Right kidney (tissue), 1 donor: ENCODE measurements around the gene FBLL1.
"Not testable (repeated sequence)": the region's sequence is repeated elsewhere in the genome, so short reads cannot be mapped to it uniquely, and the experiment has no call there.

Experiments used
- DNase-seq: peaks from one replicate; pipeline ENCODE4 v3.0.0-alpha.2; 2016

Gene FBLL1

GRCh38 chr5:168550656-168551055, 21.6 kb downstream of the FBLL1 start:
- DNase-seq: no peak

- no peak for DNase-seq
Measured at GRCh38 chr5:168552146-168552545, 23.0 kb downstream of the FBLL1 start.

GRCh38 chr5:168553377-168554130, 24.4 kb downstream of the FBLL1 start:
- DNase-seq: no peak

DNA sequence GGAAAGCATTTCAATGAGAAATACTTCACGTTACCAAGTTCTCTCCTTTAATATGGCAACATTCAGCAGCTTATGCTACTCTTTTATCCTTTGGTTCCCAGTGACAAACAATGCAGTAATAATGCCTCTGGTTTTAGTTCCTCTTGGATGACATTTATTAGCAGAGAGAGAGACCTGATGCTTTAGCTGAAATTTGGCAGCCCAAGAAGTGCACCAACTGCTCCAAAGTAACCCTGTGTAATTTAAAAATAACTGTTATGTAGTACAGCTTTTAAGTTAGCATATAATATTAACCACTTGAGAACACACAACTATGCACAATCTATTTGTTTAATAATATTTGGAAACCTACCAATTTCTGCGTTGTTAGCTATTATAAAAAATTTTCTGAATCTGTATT, 28.3 kb downstream of the FBLL1 start:
- no peak for DNase-seq

- DNase-seq: no peak
Measured at GRCh38 chr5:168562279-168562678, 33.2 kb downstream of the FBLL1 start.

DNA sequence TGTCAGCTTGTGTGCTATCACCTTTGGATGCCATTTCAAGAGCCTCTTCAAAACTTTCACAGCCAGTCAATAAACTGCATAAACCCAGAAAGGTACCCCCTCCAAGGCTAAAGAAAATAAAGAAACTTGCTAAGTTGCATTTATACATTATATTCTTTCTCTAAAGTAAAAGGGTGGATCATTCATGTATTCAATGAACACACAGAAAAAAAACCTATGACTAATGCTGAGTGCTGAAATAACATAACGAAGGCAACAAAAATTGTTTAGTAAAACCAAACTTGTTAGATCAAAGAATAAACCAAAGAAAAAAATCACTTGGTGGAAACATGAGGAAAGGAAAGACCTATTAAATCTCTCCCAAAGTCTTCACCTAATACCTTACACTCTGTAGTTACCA, 34.9 kb downstream of the FBLL1 start:
- no peak for DNase-seq

GRCh38 chr5:168568738-168569137, 39.6 kb downstream of the FBLL1 start:
- DNase-seq: no peak

GRCh38 chr5:168570490-168571328, 41.6 kb downstream of the FBLL1 start:
- DNase-seq: no peak

DNA sequence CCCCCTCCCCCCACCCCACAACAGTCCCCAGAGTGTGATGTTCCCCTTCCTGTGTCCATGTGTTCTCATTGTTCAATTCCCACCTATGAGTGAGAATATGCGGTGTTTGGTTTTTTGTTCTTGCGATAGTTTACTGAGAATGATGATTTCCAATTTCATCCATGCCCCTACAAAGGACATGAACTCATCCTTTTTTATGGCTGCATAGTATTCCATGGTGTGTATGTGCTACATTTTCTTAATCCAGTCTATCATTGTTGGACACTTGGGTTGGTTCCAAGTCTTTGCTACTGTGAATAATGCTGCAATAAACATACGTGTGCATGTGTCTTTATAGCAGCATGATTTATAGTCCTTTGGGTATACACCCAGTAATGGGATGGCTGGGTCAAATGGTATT, 44.6 kb downstream of the FBLL1 start:
- DNase-seq: not testable (repeated sequence)

DNA sequence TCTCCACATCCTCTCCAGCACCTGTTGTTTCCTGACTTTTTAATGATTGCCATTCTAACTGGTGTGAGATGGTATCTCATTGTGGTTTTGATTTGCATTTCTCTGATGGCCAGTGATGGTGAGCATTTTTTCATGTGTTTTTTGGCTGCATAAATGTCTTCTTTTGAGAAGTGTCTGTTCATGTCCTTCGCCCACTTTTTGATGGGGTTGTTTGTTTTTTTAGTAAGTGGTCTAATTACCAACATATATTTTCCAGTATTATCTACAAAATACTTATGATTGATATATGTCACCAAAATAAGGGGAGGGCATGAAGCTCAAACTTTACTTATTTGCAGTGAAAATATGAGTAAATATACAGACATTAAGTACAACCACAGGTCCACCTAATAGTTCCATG, 45.1 kb downstream of the FBLL1 start:
- not testable (repeated sequence) for DNase-seq

- no peak for DNase-seq
Measured at GRCh38 chr5:168575391-168576372, 46.6 kb downstream of the FBLL1 start.

DNA sequence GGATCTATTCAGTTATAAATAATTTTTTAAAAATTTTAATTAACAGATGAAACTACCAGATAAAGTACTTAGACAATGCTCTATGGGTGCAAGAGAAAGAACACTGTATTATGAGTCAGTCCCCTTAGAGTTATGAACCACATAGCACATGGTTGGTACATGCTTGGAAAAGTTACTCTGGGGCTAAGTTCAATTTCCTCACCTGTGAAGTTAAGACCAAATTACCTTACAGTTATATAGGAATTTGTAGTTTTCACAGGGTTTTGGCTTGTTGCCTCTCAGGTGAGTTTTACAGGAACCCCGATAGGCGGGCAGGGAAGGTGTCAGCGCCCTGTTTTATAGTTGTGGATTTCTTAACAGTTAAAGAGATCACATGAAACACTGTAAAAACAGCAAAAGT, 48.9 kb downstream of the FBLL1 start:
- DNase-seq: no peak

DNA sequence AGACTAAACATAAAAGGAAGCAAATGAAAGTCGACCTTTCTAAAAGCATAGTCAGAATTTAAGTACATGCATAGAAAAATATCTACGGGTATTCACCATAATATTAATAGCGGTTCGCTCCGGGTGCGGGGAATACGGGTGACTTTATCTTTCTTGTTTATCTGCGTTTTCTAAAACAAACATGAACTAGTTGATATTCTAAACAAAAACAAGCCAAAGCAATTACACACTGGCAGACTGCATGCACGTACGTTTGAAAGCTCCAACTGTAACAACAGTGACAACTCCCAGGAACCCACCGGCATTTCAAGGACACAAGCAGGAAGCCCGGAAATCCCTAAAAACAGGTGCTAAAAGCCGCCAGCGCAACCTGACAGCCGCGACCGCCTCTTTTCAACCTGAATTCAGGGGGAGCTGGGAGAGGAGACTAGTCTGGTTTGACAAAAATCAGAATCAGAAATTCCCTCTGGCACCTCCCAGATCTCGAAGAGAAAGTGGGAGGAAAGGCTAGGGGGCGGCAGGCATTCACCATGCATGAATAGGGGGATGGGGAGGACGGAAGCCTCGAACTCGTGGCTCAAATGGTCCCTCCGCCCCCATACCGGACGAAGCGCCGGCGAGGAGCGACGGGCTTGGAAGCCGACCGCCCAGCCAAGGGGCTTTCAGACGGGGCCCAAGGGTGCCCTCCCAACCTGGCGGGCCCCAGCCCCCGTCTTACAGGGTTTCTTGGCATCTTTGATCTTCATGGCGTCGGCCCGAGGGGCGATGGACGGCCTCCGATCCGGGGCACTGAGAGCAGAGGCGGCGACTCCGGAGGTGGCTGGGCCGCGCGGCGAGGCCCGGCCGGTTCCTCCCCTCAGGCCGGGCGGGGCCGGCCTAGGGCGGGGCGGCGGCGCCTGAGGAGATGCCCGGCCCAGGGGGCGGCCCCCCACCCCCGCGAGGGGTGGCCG, 49.7 kb downstream of the FBLL1 start, which contains the start of gene PANK3:
Gene PANK3, minus strand, starts transcription at position 831 of the 950 bp plus-strand sequence. Its CDS starts 85 bp downstream, at position 746.
- DNase-seq: peak; percentile 90

DNA sequence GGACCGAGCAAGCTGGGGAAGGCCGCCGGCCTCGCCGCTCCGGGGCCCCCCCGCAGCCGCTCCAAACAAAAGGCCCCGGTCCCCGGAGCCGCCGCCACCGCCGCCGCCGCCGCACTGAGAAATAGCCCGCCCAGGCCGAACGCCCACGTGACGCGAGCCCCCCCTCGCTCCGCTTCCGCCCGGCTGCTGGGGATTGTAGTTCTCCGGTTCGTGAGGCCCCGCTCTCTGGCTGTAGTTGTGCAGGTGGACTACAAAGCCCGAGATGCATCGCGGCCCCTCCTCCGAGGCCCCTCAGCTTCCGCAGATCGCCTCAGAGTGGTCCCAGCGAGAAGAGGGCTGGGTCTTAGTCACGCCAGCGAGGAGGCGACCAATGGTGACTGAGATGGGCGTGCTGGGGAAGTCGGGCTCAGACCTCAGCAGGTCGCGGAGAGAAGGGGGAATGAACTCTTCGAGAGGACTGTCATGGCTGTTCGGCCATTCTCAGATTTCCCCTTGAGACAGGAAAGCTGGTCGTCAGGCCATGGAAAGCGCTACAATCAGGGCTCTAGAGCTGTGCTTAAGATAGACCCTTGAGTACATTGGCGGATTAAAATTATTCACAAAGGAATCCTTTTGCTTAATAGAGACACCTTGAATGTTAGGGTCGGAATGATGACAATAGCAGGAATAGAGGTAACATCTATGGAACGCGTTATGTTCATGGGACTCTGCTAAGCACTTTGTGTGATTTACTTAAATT, 50.6 kb downstream of the FBLL1 start:
- DNase-seq: peak; percentile 86

GRCh38 chr5:168580227-168580508, 51.1 kb downstream of the FBLL1 start:
- DNase-seq: no peak
